ENCODE data around the gene C21orf58. TPM values are rescaled to one million over a fixed set of nuclear protein-coding genes. Genes with fewer than 3 reads are reported as not detected.

C21orf58 gene
- total RNA-seq, 4 donors from 2014 or later = 0.44 to 1.6 (median 0.74) TPM

DNA sequence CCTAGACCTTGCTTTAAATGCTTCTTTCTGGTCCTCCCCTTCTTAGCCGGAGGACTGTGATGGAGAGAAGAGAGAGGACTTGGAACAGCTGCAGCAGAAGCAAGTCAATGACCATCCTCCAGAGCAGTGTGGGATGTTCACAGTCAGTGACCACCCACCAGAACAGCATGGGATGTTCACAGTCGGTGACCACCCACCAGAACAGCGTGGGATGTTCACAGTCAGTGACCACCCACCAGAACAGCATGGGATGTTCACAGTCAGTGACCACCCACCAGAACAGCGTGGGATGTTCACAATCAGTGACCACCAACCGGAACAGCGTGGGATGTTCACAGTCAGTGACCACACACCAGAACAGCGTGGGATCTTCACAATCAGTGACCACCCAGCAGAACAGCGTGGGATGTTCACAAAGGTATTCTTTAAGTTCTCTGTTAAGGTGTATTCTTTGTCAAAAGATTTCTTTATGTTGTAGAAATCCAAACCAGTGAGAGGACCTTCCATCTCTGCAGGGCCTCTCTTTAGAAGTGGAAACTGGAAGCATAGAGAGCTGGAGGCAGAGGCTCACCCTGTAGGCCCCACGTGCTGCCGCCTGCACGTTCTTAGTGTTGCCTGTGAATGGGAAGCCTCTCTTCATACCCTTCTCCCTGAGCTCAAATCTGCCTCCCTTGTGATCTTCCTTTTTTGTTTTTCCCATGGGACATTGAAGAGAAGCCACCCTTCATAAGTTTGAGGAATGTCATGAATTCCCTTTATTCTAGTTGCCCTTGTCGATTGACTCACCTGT, 10.9 kb upstream of the C21orf58 start:
- in situ Hi-C loops (cut with MboI; ENCODE audit: low sequenced_read_pairs in 4 of 4) = no loop called here
- no peak overlapping the region for H3K4me3 ChIP-seq
- H3K4me1 ChIP-seq = no peaks in the 10 kb centered on the region
- no peaks in the 10 kb centered on the region for H3K27me3 ChIP-seq
- ATAC-seq = no peak
- TF ChIP-seq, protein P1, sequence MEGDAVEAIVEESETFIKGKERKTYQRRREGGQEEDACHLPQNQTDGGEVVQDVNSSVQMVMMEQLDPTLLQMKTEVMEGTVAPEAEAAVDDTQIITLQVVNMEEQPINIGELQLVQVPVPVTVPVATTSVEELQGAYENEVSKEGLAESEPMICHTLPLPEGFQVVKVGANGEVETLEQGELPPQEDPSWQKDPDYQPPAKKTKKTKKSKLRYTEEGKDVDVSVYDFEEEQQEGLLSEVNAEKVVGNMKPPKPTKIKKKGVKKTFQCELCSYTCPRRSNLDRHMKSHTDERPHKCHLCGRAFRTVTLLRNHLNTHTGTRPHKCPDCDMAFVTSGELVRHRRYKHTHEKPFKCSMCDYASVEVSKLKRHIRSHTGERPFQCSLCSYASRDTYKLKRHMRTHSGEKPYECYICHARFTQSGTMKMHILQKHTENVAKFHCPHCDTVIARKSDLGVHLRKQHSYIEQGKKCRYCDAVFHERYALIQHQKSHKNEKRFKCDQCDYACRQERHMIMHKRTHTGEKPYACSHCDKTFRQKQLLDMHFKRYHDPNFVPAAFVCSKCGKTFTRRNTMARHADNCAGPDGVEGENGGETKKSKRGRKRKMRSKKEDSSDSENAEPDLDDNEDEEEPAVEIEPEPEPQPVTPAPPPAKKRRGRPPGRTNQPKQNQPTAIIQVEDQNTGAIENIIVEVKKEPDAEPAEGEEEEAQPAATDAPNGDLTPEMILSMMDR (IDR thresholded peaks at IDR 0.05 in 4 of 5, conservative IDR thresholded peaks at IDR 0.05 in 1 of 5) = no peak
- no peak for TF ChIP-seq POLR2A (IDR thresholded peaks at IDR 0.05)
- no peak overlapping the region for H3K27ac ChIP-seq
- H3K36me3 ChIP-seq = peaks cover 0 to 57% of the 10 kb centered on the region in 2 donors
- no peaks in the 10 kb centered on the region for H3K9me3 ChIP-seq
- DNase-seq = no peak
- intact Hi-C loops (cut with DNase I; ENCODE audit: low total_unique reads) = no loop called here

DNA sequence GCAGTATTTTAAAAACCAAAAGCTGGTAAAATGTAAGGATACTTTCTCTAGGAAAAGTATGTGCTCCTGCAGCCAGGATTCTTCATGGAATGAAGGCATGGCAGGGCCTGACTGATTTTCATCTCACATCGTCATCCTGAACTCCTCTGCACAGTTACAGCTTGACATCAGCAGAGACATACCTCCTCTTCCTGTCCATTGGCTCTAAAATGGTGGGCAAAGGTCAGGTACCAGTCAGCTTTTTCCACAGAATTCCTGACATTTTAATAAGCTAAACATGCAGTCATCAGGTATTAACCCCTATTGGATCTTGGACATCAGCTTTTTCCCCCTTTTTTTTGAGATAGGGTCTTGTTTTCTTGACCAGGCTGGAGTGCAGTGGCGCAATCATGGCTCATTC, 6.1 kb upstream of the C21orf58 start:
- intact Hi-C loops (cut with DNase I; ENCODE audit: low total_unique reads) (loop anchor here (10.0 kb wide), 1 partner anchor 1995 kb away; the partner anchor contains the start of gene CFAP410), in situ Hi-C loops (cut with MboI; ENCODE audit: low sequenced_read_pairs in 4 of 4) (no loop called here)
- H3K4me1 ChIP-seq = peaks cover 6 to 10% of the 10 kb centered on the region in 2 donors
- peaks cover 0 to 24% of the 10 kb centered on the region in 2 donors for H3K36me3 ChIP-seq
- H3K27ac ChIP-seq = no peak overlapping the region
- TF ChIP-seq, protein P1 (IDR thresholded peaks at IDR 0.05 in 4 of 5, conservative IDR thresholded peaks at IDR 0.05 in 1 of 5) = no peak
- no peak for TF ChIP-seq POLR2A (IDR thresholded peaks at IDR 0.05)
- H3K9me3 ChIP-seq = no peaks in the 10 kb centered on the region
- H3K4me3 ChIP-seq = no peak overlapping the region
- no peak for DNase-seq
- no peaks in the 10 kb centered on the region for H3K27me3 ChIP-seq
- ATAC-seq = no peak

GRCh38 chr21:46328151-46328550, 4.5 kb upstream of the C21orf58 start:
- Histone ChIP-seq H3K4me1 (peaks cover 6 to 13% of the 10 kb centered on the region in 2 donors), H3K9me3 (no peaks in the 10 kb centered on the region), H3K36me3 (peaks cover 0 to 19% of the 10 kb centered on the region in 2 donors), H3K27ac (no peak overlapping the region), H3K27me3 (no peaks in the 10 kb centered on the region), H3K4me3 (no peak overlapping the region)
- DNase-seq (no peak), ATAC-seq (no peak)
- in situ Hi-C loops (cut with MboI; ENCODE audit: low sequenced_read_pairs in 4 of 4) (no loop called here), intact Hi-C loops (cut with DNase I; ENCODE audit: low total_unique reads) (loop anchor here (10.0 kb wide), 1 partner anchor 1993 kb away; the partner anchor contains the start of gene CFAP410)
- no peak for TF ChIP-seq POLR2A (IDR thresholded peaks at IDR 0.05)
- TF ChIP-seq, protein P1 (IDR thresholded peaks at IDR 0.05 in 4 of 5, conservative IDR thresholded peaks at IDR 0.05 in 1 of 5) = no peak

DNA sequence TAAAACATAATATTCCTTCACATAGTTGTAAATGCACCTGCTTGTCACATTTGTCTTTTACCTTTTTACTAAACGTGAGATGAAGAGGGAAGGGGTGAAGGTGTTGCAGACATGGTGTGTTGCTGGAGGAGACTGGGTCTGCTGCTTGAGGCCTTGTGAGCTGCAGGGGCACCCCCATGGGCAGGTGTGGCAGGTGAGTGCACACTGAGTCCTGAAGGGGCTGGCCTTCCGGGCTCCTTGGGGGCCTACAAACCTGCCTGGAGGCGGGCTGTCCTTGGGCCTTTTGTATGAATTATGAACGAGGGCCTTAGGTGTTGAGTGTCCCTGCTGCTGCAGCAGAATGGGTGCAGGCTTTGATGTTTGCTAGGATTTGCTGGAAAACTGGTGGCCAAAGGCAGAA, 4.0 kb upstream of the C21orf58 start:
- TF ChIP-seq, protein P1 (IDR thresholded peaks at IDR 0.05 in 4 of 5, conservative IDR thresholded peaks at IDR 0.05 in 1 of 5) = no peak
- TF ChIP-seq POLR2A (IDR thresholded peaks at IDR 0.05) = no peak
- DNase-seq (no peak), ATAC-seq (no peak)
- no peak overlapping the region for H3K27ac ChIP-seq
- no peak overlapping the region for H3K4me3 ChIP-seq
- no peaks in the 10 kb centered on the region for H3K9me3 ChIP-seq
- no peaks in the 10 kb centered on the region for H3K27me3 ChIP-seq
- H3K4me1 ChIP-seq = peaks cover 10 to 17% of the 10 kb centered on the region in 2 donors
- H3K36me3 ChIP-seq = peaks cover 0 to 19% of the 10 kb centered on the region in 2 donors
- intact Hi-C loops (cut with DNase I; ENCODE audit: low total_unique reads) = loop anchor here (1.0 to 10.0 kb wide), 2 partner anchors 11 to 1993 kb away; partner anchors contain the start of gene CFAP410
- in situ Hi-C loops (cut with MboI; ENCODE audit: low sequenced_read_pairs in 4 of 4) = no loop called here

Data from gastrocnemius medialis (tissue), 4 donors.